Activated CD4-positive, CD25-positive, alpha-beta regulatory T cell treated with anti-CD3 and anti-CD28 coated beads, Interleukin-2, amount 50 U/mL, for 72 hours (primary cell): ENCODE data around the gene ARF1.

Source experiments
- DNase-seq: peaks from one replicate; pipeline ENCODE4 v3.0.0; 2021

Gene ARF1

DNA sequence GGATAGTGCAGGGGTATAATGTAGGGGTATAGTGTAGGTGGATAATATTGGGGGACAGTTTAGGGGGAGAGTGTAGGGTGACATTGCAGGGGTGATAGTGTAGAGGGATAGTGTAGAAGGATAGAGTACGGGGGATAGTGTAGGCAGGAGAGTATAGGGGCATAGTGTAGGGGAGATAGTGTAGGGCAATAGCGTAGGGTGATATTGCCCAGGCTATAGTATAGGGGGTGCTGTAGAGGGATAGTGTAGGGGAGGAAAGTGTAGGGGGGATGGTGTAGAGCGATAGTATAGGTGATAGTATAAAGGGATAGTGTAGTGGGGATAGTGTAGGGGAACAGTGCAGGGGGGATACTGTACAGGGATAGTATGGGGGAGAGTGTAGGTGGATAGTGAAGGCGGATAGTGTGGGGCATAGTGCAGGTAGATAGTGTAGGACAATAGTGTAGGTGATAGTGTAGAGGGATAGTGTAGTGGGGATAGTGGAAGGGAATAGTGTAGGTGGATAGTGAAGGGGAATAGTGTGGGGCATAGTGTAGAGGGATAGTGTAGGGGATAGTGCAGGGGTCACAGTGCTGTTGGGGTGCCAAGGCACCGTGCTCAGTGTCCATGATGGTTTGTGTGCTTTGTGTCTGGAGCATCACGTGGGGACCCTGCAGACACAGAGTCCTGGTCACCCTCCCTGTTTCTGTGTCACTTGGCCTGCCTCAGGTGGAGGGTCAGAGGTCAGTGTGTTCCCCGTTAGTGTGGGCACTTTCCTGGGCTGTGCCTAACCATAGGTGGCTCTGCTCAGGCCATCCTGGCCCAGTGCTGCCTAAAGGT lies 10.5 kb upstream of the ARF1 start:
- DNase-seq: no peak

DNA sequence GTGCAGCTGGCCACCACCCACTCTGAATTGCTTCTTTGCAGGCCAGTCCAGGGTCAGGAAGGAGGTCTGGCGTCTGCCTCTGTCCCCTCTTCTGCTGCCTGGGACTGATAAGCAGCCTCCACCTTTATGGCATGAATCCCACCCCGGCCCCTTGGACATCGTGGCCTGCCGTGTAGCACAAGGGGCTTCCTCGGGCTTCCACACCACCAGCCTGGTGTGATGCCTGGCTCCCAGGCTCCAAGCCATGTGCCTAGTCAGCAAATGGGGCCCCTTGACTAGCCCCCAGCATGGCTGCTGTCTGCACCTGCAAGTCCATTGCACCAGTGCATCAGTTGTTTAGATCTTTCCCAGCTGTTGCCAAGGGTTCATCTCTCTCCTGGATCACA lies 9.9 kb upstream of the ARF1 start:
- no peak for DNase-seq

DNA sequence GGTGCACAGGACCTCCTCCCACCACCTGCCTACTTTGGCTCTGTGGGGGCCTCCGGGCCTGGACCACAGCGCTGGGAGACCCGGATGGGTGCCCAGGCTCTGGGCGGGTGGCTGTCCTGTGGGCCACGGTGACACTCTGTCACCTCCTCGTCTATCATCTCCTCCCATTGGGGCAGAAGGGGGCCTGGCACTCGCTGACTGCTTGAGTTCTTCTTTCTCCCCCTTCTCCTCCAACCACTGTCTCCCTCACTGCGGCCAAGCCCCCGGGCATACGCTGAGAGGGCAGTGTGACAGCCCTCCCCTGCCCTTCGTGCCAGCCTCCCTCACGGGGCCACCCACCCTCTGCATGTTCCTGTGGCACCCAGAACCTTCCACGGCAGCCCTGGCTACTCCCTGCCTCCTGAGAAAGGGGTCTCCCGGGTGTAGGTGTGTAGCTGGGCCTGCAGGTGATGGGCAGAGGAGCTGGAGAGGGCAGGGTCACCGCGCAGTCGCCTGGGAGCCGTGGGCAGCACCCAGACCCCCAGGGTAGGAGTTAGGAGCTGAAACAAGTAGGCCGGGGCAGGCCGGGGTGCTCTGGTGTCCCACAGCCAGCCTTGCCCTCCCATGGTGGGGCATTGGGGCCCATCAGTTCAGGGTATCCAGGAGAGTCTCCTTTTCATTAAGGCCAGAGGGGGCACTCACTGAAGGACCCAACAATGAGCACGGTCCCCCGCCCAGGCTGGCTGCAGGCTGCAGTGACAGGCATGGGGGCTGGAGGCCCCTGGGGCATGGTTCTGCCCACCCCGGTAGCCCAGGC lies 9.2 kb upstream of the ARF1 start:
- no peak for DNase-seq

DNA sequence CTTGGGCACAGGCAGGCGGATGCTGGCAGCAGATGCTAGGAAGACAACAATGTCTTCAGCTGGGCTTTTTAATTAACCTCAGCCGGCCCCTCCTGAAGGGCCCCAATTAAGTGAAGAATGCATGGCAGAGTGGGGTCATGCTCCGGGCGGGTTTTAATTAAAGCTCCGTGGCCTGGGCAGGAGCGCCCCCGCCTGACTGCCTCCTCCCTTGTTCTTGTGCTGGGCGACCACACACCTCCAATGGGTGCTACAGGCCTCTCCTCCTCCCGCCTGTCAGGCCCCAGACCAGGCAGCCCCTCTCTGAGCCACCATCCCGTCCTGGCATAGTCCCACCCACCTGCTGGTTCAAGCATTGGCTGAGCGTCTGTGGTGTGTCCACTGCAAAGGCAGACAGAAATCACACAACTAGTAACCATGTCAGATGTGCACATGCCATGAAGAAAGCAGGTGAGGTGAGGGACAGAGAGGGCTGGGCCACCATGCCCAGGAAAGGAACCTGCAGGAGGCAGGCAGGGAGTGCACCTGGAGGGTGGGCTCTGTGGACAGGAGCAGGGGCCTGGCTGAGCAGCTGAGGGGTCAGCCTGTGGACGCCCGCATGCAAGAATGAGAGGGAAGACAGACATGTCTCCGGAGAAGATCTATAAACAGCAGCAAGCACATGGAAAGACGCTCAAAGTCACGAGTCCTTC lies 8.5 kb upstream of the ARF1 start:
- DNase-seq: no peak

DNA sequence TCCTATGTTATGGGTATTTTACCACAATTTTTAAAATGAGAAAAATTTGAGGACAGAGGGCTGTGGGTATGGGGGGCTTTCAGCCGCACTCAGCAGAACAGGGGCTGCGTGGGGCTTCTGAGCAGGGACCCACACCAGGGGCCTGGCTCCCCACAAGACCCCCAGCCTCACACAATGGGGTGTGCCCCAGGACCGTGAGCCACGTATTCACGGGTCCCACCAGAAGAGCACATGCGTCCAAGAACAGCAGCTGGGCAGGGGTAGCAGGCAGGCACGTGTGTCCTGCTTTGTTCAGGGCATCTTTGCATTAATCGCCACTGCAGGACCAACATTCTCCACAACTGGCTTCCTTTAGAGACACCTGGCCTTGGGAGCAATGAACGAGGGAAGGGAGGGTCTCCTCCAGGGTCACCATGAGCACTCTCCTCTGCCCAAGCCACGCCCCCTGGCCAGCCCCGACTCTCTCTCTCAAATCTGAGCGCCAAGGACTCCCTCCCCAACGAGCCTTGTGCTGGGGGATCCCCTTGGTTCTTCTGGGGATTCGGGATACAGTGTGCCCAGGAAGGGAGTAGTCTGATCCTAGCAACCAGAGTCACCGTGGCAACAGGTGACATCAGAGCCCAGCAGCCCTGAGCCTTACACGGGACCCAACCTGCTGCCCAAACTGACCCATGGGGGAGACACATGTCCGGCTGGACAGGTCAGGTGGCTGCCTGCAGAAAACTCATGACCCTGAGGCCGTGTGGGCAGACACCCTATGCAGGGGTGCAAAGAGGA lies 7.4 kb upstream of the ARF1 start:
- no peak for DNase-seq

DNA sequence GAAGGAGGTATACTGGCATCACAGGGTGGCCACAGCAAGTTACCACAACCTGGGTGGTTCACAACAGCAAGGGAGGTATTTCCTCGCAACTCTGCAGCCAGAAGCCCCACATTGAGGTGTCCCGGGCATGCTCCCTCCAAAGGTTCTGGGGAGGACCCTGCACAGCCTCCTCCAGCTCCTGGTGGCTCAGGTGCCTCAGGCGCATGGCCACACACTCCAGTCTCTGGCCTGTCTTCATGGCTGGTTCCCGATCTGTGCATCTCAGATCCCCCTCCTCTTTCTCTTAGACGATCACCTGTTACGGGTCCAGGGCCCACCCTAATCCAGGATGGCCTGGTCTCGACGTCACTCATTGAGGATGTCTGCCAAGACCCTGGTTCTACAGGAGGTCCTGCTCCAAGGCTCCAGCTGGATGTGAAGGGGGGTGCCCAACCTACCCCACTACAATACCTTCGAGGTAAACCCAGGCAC lies 6.7 kb upstream of the ARF1 start:
- no peak for DNase-seq

DNA sequence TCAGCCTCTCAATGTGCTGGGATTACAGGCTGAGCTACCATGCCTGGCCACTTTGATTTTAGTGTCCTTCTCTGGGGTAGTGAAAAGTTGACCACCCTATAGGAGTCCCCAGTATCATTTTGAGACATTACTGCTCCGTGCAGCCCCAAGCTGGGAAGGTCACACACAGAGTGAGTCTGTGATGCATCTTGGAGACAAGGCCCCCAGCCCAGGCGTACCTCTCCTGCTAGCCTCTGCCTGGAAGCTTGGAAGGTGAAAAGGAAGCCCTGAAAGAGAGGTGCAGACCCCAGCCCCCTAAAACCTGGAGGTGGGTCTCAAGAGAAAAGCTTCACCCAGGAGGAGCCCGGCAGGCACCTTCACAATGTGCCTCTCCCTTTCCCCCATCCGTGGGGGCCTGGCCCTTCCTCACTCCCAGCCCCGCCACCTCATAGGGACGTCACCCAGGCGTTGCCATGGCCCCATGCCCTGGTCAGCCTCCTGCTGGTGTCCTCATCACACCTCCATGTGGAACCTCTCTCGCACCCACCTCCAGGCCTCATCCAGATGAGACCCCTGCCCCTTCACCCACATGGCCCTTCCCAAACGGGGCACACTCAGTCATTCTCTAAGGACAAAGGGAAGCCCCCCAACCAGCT lies 5.6 kb upstream of the ARF1 start:
- DNase-seq: no peak

DNA sequence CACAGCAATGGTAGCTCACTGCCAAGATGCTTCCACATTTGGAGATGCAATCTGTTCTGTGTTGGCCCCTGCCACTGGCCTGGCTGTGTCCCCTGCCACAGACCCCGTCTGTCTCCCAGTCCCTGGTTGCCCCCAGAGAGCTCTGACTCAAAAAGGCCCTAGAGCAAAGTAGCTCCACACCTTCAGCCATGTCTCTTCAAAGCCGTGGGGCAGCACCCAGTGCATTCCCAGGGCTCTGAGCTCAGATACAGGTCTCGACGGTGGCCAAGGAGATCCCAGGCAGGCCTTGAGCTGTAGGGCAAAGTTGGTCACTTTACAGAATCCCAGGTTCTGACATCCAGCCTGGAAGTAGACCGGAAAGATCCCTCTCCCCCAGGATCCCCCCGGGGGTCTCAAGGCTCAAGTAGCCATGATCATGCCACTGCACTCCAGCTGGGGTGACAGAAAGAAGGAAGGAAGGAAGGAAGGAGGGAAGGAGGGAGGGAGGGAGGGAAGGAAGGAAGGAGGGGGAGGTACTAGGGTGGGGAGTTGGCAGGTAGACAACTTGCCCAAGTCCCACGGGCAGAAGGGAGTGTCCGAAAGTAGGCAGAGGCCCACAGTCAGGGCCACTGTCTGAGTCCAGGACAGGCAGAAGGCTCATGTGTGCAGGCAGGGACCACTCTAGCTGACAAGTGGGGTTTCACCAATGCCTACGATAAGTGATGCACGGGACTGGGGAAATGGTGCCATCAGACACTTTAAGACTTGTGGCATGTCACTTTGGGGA lies 4.8 kb upstream of the ARF1 start:
- no peak for DNase-seq

DNA sequence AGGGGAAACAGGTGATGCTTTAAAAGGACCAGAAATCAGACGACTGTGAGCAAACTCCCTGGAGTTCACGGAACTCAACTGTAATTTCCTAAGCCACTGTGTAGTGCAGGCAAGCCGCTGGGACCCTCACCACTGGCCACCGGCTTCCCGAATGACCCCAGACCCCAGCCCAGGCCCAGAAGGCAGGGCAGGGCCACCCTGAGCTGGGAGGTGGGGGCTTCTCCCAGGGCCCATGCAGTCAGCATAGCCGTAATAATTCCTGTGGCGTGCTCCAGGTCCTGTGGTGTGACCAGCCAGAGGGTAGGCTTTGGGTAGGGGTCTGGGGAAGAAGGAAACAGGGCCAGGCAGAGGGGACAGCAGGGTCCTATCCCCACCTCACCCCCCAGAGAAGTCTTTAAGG lies 3.5 kb upstream of the ARF1 start:
- DNase-seq: no peak

DNA sequence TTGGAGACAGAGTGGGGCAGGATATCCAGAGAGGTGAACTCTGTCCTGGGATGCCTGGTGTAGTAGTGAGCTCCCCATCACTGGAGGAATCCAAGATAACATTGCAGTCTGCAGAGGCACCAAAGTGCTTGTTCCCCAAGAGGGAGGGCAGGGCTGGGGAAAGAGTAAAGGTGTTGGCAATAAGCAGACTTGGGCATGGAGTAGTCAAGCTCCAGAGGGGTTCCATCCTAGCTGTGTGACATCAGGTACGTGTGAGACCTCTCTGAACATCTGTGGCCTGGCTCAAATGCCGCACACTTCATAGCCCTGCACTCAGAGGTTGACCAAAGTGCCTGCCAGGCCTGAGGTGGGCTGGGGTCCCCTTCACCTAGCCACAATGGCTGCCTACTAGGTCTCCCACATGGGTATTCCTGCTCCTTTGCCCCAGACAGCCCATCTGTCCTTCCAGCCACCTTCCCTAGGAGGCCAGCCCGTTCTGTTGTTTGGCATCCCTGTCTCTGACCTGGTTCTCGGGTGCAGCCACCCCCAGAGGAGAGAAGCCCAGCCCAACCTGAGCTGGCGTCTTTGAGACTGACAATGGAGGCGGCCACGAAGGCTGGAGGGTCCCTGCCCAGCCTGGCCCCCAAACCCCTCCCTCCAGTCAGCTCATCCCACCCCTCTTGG lies 2.8 kb upstream of the ARF1 start:
- no peak for DNase-seq

DNA sequence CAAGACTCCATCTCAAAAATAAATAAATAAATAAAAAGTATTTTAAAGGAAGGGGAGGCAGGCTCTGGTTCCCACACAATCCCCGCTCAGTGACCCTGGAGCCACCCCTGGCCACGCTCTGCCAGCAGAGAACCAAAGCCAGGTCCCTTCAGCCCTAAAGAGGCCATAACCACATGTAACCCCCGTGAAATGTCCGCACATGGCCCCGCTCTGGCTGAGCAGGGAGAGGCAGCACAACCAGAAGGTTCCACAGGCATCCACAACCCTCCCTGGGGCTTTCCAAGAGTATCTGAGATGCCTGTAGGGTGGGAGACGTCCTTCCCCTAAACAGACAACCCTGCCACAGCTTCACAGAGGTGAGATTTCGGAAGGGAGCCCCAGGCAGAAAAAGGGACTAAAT lies 1.4 kb upstream of the ARF1 start:
- DNase-seq: no peak

DNA sequence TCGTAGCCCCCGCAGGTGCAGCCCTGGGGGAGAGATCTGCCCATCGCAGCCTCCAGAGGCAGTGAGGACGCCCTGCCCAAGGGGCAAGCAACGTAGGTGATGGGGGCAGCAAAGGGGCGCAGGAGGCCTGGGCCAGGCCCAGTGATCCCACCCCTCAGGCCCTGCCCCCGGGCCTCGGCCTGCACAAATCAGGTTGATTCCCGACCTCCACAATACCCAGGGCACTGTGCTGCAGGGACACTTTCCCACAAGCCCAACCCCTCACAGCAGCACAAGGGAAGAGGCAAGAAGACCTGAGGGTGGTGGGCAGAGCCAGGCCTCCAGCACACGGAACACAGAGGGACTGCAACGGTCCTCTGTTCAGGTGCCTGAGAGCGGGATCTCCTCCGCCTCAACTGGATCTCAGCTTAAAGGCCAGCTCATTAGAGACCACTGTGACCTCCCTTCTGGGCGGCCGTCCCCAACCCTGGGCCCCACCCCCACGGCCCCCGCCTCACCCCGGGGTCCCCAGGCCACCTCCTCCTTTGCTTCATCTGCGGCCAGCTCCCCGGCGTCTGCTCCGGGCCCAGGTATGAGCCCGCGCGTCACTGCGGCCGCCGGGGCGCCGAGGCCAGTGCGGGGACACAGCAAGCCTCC lies 812 bp upstream of the ARF1 start:
- no peak for DNase-seq

DNA sequence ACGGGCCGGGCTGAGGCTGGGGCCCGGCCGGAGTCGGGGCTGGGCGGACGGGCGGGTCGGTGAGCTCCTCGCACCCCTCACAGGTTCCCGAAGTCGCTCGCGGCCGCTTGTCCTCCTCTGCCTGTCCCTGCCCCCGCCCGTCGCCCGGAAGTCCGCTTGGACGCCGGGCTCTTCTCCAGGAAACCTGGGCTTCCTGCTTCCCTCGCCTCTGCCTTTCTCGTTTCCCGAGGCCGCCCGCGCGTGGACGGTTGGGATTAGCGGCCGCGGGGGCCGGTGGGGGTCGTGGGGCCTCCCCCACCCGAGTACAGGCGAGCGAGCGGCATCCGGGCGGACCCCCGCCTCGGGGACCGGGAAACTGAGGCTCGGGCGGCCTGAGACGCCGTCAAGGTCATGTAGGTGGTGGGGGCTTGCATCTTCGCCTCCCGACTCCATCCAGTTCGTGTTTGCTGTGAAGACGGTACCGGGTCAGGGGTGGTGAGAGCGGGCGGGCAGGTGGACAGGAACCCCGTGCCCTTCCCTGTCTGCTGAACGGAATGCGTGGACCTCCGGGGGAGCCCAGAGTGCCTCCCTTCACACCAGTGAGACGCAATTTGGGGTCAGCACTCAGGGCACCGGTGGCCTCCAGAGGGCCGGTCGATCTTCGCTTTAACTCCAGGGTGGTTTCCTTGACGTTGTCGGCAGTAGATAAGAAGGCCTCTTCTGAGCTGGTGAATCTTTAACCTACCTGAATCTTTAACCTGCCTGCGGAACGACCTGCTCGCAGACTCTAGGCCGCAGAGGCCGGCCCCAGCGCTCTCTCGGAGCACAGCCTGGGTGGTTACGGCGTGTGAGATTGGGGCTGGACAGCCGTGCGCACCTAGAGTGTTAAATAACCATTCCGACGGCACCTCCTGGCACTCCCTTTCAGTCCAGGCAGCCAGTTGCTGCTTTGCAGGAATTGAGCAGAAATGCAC lies 686 bp downstream of the ARF1 start:
- no peak for DNase-seq

DNA sequence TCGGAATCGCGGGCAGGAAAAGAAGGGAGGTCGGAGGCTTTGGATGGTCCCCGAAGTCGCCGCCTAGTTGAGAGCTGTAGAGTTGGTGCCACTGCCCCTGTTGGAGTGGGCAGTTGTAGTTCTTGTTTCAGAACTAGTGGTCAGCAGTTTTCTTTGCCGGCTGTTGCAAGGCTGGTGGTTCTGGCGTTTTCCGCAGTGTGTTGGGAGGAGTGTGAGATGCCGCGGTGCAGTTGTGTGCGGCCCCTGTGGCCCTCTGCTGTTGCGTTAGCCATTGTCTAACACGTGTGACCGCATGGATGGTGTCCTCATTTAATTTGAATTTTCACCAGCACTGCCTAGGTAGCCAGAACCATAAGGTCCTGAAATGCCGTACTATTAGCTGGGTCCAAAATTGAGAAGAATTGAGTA lies 1.4 kb downstream of the ARF1 start:
- DNase-seq: no peak

DNA sequence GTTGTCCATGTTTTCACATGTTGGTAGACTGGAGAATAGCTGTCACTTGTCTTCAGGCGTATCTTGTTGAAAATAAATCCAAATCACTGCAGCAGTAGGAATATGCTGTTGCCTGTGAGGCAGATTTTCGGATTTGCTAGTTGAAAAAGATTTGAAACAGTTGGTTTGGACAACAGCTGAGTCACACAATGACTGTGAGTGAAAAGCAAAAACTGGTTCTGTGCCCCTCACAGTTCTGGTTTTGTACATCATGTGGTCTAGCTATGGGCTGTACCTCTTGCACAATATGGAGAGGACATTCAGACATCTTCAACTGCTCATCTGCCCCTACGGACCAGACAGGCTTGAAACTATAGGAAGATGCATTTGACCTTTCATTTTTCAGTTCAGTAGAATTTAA lies 1.8 kb downstream of the ARF1 start:
- DNase-seq: no peak

DNA sequence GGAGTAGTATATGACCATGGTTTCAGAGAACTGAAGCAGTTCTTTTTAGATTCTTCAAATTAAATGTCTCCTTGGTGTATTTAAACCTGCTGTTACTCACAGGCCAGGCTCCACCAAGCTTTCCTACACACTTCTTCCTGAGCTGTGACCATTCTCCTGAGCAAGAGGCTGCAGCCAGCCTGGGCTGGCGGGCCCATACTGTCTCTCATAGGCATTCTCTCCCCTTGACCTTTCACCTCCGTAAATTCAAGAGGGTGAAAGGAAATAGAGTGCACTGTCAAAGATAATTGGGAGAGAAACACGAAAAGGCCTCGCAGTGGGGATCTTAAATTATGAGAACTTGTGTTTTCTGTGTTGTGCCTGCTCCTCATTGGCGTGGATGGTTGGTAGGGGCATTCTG lies 2.3 kb downstream of the ARF1 start:
- no peak for DNase-seq

DNA sequence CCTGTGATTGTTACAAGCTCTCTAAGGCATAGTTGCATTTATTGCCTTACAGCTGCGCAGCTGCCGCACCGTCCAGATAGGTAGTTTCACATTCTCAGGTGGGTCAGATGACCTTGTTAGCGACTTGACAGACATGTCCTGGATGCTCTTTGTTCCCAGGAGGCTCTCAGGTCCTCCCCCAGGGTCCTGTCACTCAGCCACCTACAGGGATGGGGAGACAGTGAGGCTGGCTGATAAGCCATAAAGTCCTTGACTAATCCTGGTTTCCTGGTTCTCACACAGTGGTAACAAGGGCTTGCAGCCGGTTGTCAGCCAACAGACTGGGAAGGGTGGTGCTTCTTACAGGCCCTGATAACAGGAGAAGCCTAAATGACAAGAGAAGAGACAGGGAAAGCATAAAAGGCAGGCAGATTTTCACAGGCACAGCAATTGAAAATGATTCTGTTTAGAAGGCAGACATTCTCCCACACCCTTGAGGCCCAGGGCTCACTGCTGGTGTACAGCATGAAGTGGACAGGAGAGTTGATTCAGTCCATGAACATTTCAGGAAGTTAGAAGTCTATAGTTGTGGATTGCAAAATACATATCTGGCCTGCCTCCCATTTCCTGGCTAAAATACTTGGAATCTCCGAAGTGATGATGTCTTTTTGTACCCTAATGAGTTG lies 2.9 kb downstream of the ARF1 start:
- DNase-seq: no peak

DNA sequence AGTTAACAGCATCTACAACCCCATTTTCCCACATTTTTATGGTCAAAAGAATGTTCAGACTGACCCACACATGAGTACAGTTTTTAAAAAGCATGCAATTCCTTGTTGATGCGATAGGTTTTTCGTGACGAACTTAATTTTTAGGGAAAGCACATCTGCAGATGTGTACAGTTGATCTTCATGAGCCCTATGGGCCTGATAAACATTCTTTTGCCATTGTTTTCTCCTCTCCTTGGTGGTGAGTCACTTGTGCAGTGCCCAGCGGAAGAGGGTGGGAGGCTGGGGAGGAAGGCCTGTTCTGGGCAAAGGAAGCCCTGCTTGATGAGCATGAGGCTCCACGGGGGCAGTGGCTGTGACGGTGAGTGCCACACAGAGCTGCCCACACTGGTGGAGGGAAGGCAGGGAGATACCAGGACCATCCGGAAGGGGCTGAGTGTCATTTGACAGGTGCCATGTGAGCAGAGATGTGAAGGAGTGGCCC lies 5.3 kb downstream of the ARF1 start:
- DNase-seq: no peak
